Stimulated activated naive CD8-positive, alpha-beta T cell treated with anti-CD3 and anti-CD28 coated beads, Interleukin-15, Interleukin-2, amounts not matched to agents 100 ng/mL and 50 ng/mL, for 24 hours (primary cell): Measurements from ENCODE around the gene SLC27A3.

Experiments used
- H3K27ac Mint-ChIP-seq: one replicate; pipeline ENCODE4 v1.8.0; 2021; ENCODE audit warnings: mild to moderate bottlenecking, mixed read lengths
- H3K27me3 Mint-ChIP-seq: one replicate; pipeline ENCODE4 v1.8.0; 2021; ENCODE audit warnings: mixed read lengths
- H3K36me3 Mint-ChIP-seq: one replicate; pipeline ENCODE4 v1.8.0; 2021; ENCODE audit warnings: low read depth, mixed read lengths
- H3K4me1 Mint-ChIP-seq: one replicate; pipeline ENCODE4 v1.8.0; 2021; ENCODE audit warnings: low read depth, mixed read lengths
- H3K4me3 Mint-ChIP-seq: one replicate; pipeline ENCODE4 v1.8.0; 2021; ENCODE audit warnings: mild to moderate bottlenecking, mixed read lengths
- H3K9me3 Mint-ChIP-seq: one replicate; pipeline ENCODE4 v1.8.0; 2021; ENCODE audit warnings: mixed read lengths

Gene SLC27A3

DNA sequence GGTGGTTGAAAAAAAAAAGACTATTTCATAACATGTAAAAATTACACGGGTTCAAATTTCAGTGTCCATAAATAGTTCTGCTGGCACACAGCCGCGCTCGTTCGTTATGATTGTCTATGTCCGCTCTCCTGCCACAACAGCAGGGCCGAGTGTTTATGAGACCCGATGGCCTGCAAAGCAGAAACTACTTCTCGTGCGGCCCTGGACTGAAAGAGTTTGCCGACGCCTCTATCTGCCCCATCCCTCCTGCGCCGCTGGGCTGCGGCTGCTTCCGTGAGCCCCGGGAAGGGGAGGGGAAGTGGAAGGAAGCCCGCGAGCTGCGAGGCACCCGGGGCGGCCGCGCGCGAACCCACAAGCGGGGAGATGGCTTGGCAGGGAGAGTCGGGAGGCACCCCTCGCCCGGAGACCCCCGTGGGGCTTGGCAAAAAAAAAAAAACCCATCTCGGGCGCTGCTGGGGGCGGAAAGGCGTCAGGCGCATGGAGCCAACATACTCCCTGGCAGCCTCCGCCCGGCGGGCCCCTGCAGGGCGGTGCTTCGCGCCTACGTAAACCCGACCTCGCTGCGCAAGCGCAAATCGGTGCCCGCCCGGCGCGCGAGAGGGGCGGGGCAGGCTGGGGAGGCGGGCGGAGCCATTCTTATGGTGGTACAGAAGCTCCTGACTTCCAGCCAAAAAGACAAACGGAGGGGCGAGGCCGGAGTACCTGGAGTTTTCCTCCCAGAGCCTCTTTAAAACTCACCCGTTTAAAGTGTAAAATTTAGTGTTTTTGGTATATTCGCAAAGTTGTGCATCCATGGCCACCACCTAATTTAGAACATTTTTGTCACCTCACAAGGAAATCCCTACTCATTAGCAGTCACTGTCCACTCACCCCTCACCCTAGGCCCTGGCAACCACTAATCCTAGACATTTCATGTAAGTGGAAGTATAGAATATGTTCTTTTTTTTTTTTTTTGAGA lies 8.3 kb downstream of the SLC27A3 start:
- Mint-ChIP-seq H3K27me3 (no peaks in the 10 kb centered on the region), H3K36me3 (no peaks in the 10 kb centered on the region), H3K4me3 (peak overlapping the region; percentile 92), H3K9me3 (no peaks in the 10 kb centered on the region), H3K4me1 (peaks cover 13% of the 10 kb centered on the region), H3K27ac (peak overlapping the region; percentile 95)

DNA sequence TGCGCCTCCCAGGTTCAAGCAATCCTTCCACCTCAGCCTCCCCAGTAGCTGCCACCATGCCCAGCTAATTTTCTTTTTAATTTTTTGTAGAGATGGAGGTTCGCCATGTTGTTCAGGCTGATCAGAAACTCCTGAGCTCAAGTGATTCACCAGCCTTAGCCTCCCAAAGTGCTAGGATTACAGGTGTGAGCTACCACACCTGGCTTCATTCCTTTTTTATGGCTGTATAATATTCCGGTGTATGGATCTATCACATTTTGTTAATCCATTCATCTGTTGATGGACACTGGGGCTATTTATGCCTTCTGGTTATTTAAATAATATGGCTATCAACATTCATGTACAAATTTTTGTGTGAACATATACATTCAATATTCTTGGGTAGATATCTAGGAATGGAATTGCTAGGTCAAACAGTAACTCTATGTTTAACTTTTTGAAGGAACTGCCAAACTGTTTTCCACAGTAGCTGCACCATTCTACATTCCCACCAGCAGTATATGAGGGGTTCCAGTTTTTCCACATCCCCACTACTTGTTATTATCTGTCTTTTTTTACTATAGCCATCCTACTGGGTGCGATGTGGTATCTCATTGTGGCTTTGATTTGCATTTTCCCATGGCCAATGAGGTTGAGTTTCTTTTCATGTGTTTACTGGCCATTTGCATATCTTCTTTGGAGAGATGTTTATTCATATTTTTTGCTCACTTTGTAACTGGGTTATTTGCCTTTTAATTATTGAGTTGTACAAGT lies 11.0 kb downstream of the SLC27A3 start:
- no peak overlapping the region for H3K27ac Mint-ChIP-seq
- peaks cover 36% of the 10 kb centered on the region for H3K4me1 Mint-ChIP-seq
- H3K4me3 Mint-ChIP-seq, result no peak overlapping the region
- no peaks in the 10 kb centered on the region for H3K9me3 Mint-ChIP-seq
- H3K36me3 Mint-ChIP-seq, result no peaks in the 10 kb centered on the region
- peaks cover 4% of the 10 kb centered on the region for H3K27me3 Mint-ChIP-seq

DNA sequence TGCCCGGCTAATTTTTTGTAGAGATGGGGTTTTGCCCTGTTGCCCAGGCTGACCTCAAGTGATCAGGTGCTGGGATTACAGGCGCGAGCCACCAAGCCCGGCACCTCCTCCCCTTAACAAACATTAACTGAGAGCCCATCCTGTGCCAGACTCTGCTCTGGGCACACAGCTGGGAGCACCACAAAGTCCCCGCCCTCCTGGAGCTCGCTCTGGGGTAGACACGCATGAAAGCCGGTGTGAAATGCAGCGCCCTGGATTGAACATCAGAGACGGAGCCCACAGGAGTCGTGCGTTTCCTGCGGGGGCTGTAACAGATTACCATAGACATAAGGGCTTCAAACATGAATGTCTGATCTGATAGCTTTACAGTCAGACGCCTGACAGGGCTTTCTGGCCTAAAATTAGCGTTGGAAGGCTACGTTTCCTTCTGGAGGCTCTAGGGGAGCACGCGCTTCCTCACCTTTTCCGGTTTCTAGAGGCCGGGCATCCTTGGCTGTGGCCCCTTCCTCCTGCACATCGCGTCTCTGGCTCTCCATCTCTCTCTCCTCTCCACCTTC lies 14.3 kb downstream of the SLC27A3 start:
- peak overlapping the region; percentile 88 for H3K27ac Mint-ChIP-seq
- H3K4me3 Mint-ChIP-seq, result peak overlapping the region; percentile 57
- H3K4me1 Mint-ChIP-seq, result peaks cover 37% of the 10 kb centered on the region
- no peaks in the 10 kb centered on the region for H3K9me3 Mint-ChIP-seq
- H3K36me3 Mint-ChIP-seq, result no peaks in the 10 kb centered on the region
- H3K27me3 Mint-ChIP-seq, result peaks cover 4% of the 10 kb centered on the region

DNA sequence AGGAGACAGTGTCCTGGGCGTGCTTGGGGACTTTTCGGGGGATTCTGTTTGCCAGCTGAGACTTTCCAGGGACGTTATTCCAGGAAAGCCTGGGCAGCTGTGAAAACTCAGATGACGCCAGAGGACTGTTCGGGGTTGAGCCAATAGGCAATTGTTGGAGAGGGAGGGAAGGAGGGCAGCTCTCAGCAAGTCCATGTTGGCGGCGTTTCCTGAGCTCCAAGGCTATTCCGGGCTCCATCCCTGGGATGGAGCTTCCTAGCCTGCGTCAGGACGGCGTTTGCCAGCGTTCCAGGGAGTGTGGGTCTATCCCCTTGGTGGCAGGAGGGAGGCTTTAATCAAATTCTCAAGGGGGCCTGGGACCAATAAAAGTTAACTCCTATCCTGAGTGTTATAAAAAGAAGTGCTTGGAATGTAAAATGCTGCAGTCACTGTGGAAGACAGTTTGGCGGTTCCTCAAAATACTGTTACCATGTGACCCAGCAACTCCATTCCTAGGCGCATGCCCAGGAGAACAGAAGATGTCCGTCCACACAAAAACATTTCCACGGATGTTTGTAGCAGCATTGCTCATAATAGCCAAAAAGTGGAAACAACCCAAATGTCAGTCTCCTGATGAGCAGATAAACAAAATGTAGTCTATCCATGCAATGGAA lies 15.2 kb downstream of the SLC27A3 start:
- H3K36me3 Mint-ChIP-seq, result no peaks in the 10 kb centered on the region
- peak overlapping the region; percentile 88 for H3K27ac Mint-ChIP-seq
- H3K4me1 Mint-ChIP-seq, result peaks cover 34% of the 10 kb centered on the region
- peak overlapping the region; percentile 57 for H3K4me3 Mint-ChIP-seq
- no peaks in the 10 kb centered on the region for H3K9me3 Mint-ChIP-seq
- peaks cover 4% of the 10 kb centered on the region for H3K27me3 Mint-ChIP-seq

DNA sequence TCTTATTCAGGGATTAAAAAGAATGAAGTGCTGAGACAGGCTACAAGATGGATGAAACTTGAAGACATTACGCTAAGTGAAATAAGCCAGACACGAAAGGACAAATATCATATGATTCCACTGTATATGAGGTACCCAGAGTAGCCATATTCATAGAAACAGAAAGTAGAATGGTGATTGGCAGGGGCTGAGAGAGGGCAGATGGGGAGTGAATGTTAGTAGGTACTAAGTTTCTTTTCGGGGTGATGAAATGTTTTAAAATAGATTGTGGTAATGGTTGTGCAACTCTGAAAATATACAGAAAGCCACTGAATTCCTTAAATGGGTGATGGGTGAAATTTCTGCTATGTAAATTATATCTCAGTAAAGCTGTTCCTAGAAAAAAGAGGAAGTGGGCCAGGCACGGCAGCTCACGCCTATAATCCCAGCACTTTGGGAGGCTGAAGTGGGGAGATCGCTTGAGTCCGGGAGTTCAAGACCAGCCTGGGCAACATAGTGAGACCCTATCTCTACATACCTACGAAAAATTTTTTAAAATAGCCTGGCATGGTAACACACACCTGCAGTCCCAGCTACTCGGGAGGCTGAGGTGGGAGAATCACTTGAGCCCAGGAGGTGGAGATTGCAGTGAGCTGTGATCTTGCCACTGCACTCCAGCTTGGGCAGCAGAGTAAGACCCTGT lies 15.9 kb downstream of the SLC27A3 start:
- peak overlapping the region; percentile 88 for H3K27ac Mint-ChIP-seq
- peak overlapping the region; percentile 53 for H3K4me3 Mint-ChIP-seq
- H3K4me1 Mint-ChIP-seq, result peaks cover 34% of the 10 kb centered on the region
- H3K36me3 Mint-ChIP-seq, result no peaks in the 10 kb centered on the region
- H3K27me3 Mint-ChIP-seq, result peaks cover 4% of the 10 kb centered on the region
- H3K9me3 Mint-ChIP-seq, result no peaks in the 10 kb centered on the region

DNA sequence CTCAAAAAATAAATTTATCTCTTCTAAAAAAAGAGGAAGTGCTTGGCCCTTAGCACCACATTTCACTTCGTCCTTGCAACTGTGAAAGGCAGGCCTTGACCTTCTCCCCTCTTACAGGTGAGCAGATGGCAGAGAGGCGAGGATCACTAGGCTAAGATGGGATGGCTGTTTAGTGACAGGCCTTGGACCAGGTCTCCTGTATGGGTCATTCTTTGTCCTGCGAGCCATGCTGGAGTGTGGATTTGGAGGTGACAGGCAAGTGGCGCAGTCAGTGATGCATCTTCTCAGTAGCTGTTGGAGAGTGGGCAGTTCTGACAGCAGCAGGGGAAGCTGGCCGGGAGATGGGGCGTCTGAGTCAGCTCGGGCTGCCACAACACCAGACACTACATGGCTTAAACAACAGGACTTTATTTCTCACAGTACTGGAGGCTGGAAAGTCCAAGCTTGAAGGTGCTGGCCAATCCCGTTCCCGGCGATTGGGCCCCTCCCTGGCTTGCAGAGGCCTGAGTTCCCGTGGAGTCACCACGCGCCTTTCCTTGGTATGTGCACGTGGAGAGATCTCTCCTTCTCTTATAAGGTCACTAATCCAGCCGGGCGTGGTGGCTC lies 16.5 kb downstream of the SLC27A3 start:
- peak overlapping the region; percentile 53 for H3K4me3 Mint-ChIP-seq
- H3K27ac Mint-ChIP-seq, result peak overlapping the region; percentile 88

DNA sequence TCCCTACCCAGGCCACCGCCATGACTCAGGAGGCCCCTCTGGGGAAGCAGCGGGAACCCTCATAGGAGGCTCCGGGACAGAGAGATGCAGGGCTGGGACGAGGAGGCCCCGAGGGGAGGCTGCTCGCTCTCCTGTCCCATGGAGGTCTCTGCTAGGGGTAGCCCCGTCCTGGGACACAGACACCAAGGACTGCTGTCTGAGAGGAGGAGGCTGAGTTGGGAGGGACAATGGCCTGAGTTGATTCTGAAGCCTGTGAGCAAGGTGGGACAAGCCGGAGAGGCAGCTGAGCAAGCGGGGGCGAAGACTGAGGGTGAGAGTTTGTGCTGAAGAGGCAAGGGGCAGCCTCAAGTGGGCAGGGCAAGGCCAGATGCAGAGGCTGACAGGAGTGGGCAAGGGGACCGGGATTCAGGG lies 17.4 kb downstream of the SLC27A3 start:
- Mint-ChIP-seq H3K4me1 (peaks cover 44% of the 10 kb centered on the region), H3K9me3 (no peaks in the 10 kb centered on the region), H3K27me3 (peaks cover 4% of the 10 kb centered on the region), H3K27ac (no peak overlapping the region), H3K4me3 (no peak overlapping the region), H3K36me3 (no peaks in the 10 kb centered on the region)

More for the DNA sequence above, 16.5 kb downstream of the SLC27A3 start:
- Mint-ChIP-seq H3K27me3 (peaks cover 4% of the 10 kb centered on the region), H3K36me3 (no peaks in the 10 kb centered on the region), H3K9me3 (no peaks in the 10 kb centered on the region), H3K4me1 (peaks cover 38% of the 10 kb centered on the region)

DNA sequence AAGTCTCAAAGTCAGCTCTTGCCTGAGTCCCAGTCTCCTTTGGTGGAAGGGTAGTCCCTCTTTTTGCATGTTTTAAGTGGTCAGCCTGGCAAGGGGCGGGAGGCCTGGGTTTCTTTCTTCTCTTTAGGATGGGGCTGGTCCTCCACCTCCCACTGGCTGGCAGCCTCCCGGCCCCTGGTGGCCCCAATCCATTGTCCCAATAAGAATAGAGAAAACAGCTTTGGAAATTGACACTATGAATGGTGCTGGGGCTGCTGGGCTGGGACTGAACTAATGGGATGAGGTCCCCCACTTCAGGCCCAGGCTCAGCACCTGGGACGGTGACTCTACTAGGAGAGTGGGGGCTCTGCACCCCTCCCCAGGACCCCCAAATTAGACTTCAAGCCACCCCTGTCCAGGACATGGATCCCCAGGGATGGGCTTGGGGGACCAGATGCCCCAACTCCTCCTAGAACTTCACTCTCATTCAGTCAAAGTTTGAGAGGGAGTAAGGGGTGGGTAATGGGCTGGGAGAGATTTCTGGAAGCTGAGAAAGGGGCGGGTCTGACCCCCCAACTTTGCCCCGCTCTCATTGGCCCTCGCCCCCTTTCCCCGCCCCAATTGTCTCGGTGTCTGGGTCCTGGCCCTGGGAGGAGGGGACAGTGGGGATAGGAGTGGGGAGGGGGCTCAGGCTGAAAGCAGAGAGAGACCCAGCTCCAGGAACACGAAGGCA lies 18.2 kb downstream of the SLC27A3 start:
- Mint-ChIP-seq H3K9me3 (no peaks in the 10 kb centered on the region), H3K27ac (no peak overlapping the region), H3K4me3 (no peak overlapping the region), H3K4me1 (peaks cover 44% of the 10 kb centered on the region), H3K27me3 (peaks cover 4% of the 10 kb centered on the region), H3K36me3 (no peaks in the 10 kb centered on the region)

DNA sequence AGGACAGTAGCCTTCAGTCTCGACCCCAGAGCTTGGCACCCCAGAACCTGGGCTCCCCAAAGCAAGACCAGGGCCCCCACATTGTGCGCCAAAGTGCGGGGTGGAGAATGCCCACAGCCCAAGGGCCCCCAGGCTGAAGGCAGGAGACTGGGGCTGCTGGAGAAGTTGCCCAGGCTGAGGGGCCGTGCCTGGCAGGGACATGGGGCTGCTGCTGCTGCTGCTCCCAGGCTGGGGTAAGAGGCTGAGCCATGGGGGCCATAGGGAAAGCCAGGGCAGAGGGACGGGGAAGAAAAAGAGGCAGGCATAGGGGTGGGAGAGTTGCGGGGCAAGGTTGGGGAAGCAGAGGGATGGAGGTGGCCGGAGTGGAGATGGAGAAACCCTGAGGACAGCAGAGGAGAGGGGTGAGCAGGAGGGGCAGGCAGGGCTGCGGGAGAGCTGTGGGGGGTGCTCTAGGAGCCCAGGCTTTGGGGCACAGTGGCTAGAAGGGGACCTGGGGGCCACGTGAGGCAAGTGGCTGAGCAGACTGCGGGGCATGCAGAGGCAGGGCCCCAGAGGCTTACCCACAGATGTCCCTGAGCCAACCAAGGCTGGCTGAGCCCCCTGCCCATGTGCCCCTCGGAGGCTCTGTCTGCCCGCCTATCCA lies 18.9 kb downstream of the SLC27A3 start:
- no peaks in the 10 kb centered on the region for H3K9me3 Mint-ChIP-seq
- H3K36me3 Mint-ChIP-seq, result no peaks in the 10 kb centered on the region
- no peaks in the 10 kb centered on the region for H3K27me3 Mint-ChIP-seq
- H3K4me1 Mint-ChIP-seq, result peaks cover 39% of the 10 kb centered on the region
- H3K4me3 Mint-ChIP-seq, result no peak overlapping the region
- H3K27ac Mint-ChIP-seq, result no peak overlapping the region

DNA sequence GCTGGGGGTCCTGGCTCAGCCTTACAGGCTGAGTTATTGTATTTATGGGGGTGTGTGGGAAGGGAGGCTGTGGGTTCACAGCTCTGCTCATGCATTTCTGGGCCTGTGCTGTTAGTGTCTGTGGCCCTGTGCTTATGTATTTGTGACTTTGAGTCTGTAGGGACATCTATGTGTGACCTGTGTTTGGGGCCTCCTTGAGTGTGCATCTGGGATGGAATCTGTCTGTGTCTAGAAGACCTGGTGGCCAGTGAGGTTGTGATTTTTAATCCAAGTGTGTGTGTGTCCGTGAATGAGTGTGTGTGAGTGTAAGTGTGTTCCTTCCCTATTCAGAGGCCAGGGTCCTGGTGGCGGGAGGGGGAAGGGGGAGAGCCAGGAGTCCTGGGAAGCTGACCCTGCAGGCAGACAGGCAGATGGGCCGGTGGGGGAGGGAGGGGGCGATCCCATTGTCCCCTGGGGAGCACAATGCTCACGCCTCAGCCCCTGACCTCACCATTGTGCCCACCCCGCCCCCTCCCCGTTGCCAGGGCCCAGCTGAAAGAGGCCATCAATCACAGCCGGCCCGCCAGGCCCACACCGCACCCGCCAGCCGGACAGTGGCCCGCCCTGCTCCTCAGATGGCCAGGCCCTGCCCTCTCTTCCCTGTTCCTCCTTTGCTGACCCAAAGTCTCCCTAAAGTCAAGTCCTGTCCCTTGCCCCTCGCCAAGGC lies 19.6 kb downstream of the SLC27A3 start:
- Mint-ChIP-seq H3K4me3 (no peak overlapping the region), H3K27ac (no peak overlapping the region), H3K27me3 (no peaks in the 10 kb centered on the region), H3K36me3 (no peaks in the 10 kb centered on the region), H3K9me3 (no peaks in the 10 kb centered on the region), H3K4me1 (peaks cover 34% of the 10 kb centered on the region)

DNA sequence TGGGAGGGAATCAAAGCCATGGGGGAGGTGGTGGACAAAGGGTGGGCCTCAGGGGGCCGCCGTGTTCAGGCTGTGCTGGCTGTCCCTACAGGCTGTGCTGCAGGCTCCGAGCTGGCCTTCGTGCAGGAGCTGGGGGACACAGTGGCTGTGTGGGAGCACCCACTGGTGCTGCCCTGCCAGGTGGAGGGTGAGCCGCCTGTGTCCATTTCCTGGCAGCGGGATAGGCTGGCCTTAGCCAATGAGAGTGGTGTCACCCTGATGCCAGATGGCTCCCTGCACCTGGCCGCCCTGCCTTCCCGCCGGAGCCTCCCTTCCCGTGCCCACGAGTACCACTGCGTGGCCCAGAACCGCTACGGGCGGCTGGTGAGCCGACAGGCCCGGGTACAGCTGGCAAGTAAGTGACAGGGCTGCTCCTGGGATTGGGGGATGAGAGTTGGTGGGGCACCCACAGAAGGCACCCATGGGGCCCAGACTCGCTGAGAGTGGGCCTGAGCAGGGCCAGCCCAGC lies 20.2 kb downstream of the SLC27A3 start:
- no peaks in the 10 kb centered on the region for H3K36me3 Mint-ChIP-seq
- H3K27me3 Mint-ChIP-seq, result no peaks in the 10 kb centered on the region
- no peak overlapping the region for H3K4me3 Mint-ChIP-seq
- H3K4me1 Mint-ChIP-seq, result peaks cover 28% of the 10 kb centered on the region
- H3K9me3 Mint-ChIP-seq, result no peaks in the 10 kb centered on the region
- no peak overlapping the region for H3K27ac Mint-ChIP-seq

DNA sequence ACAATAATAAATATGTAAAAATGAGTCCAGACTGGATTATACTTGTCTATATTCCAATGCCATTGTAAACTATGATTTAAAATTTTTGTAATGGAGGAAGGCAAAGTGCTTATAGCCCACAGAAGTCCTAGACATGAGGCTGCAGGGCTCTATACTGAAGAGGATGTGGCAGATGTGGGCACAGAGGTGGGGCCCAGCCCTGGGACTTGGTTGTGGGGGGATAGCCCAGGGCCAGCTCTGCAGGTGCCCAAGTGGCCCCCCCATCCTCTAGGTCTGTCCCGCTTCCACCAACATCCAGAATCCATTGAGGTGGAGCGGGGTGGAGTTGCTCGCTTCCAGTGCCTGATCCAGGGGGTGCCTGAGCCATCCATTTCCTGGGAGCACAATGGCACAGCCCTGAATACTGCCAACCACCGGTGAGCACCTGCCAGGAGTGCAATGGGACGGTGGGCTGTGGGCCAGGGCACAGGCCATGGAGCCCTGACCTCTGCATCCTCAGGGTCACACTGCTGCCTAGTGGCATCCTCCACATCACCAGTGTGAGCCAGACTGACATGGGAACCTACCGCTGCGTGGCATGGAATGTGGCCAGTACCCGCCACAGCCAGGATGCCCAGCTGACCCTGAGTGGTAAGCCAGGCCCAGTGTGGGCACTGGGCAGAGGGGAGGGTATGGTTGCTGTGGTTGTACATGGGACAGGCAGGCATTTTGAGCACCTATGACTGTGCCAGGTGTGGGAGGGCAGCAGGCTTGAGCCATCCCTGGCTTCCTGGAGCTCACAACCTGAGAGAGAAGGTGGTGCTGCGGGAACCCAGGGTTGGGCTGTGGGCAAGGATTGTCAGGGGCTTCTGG lies 21.0 kb downstream of the SLC27A3 start:
- no peak overlapping the region for H3K4me3 Mint-ChIP-seq
- H3K9me3 Mint-ChIP-seq, result no peaks in the 10 kb centered on the region
- H3K27me3 Mint-ChIP-seq, result no peaks in the 10 kb centered on the region
- H3K4me1 Mint-ChIP-seq, result peaks cover 20% of the 10 kb centered on the region
- no peaks in the 10 kb centered on the region for H3K36me3 Mint-ChIP-seq
- no peak overlapping the region for H3K27ac Mint-ChIP-seq
